IMR-90 (cell line): ENCODE data around the gene TPM2. TPM values are rescaled to one million over a fixed set of nuclear protein-coding genes. Genes with fewer than 3 reads are reported as not detected.
A peak's percentile ranks its signal among the peaks of the same experiment; 100 is the strongest.

ENCODE experiments used
- ATAC-seq: fragments of 200-7000 bp; cut with Tn5 transposase; 2 replicates; pipeline ENCODE4 v1.9.1; 2020; ENCODE audit warnings: low read depth, mild to moderate bottlenecking, moderate library complexity
- BruUV-seq: library from RNA; stranded (reverse); fragments of 400-500 nt; replicated peaks from 2 replicates; lab custom pipeline; 2021; lab: Mats Ljungman, UMichigan
- CTCF ChIA-PET: fragments of 300-600 bp; formaldehyde crosslinking; extraction: SDS; loops from one replicate; lab custom pipeline; 2021; ENCODE audit warnings: antibody characterized with exemption; lab: Yijun Ruan, JAX
- POLR2A ChIA-PET: fragments of 300-600 bp; sonication (Branson Sonifier 250); formaldehyde crosslinking; loops from one replicate; lab custom pipeline; 2022; ENCODE audit warnings: antibody characterized with exemption; ENCODE audit not compliant: unreplicated experiment; lab: Charles Lee
- DNase-seq: peaks from one replicate; pipeline ENCODE4 v3.0.0; 2013
- H2AFZ ChIP-seq: replicated peaks from 2 replicates; pipeline ENCODE3; 2013; ENCODE audit warnings: low read length, mild to moderate bottlenecking; ENCODE audit not compliant: poor library complexity
- H2AK5ac ChIP-seq: 2 replicates; pipeline ENCODE4 v1.6.1; 2013; ENCODE audit warnings: low read depth, low read length, inconsistent platforms
- H2AK9ac ChIP-seq: replicated peaks from 2 replicates; pipeline ENCODE3; 2013; ENCODE audit warnings: mild to moderate bottlenecking, low read depth, low read length, moderate library complexity; ENCODE audit not compliant: poor library complexity
- H2BK120ac ChIP-seq: 2 replicates; pipeline ENCODE4 v1.6.1; 2013; ENCODE audit warnings: low read depth, low read length, inconsistent platforms
- H2BK15ac ChIP-seq: 3 replicates; pipeline ENCODE4 v1.6.1; 2013; ENCODE audit warnings: low read depth, low read length, inconsistent platforms
- H2BK20ac ChIP-seq: 2 replicates; pipeline ENCODE4 v1.6.1; 2013; ENCODE audit warnings: low read depth, mild to moderate bottlenecking, inconsistent platforms, low read length, moderate library complexity
- H2BK5ac ChIP-seq: 2 replicates; pipeline ENCODE4 v1.6.1; 2013; ENCODE audit warnings: mild to moderate bottlenecking, low read depth, low read length, inconsistent platforms; ENCODE audit not compliant: poor library complexity, severe bottlenecking
- H3K14ac ChIP-seq: replicated peaks from 2 replicates; pipeline ENCODE4 v1.6.1; 2013; ENCODE audit warnings: low read depth, low read length, inconsistent platforms
- H3K18ac ChIP-seq: 2 replicates; pipeline ENCODE4 v1.6.1; 2013; ENCODE audit warnings: low read depth, low read length, control low read depth
- H3K23ac ChIP-seq: 2 replicates; pipeline ENCODE4 v1.6.1; 2013; ENCODE audit warnings: low read depth, low read length, inconsistent platforms
- H3K27ac ChIP-seq: 2 replicates; pipeline ENCODE4 v1.5.1; 2013; ENCODE audit warnings: mild to moderate bottlenecking, control low read depth, low read length; ENCODE audit not compliant: insufficient read depth
- H3K27me3 ChIP-seq: 2 replicates; pipeline ENCODE4 v1.6.1; 2013; ENCODE audit warnings: low read length; ENCODE audit not compliant: control insufficient read depth, insufficient read depth
- H3K36me3 ChIP-seq: 2 replicates; pipeline ENCODE4 v1.6.1; 2013; ENCODE audit warnings: low read length, mixed read lengths; ENCODE audit not compliant: control insufficient read depth, insufficient read depth
- H3K4ac ChIP-seq: 2 replicates; pipeline ENCODE4 v1.6.1; 2013; ENCODE audit warnings: low read depth, low read length, inconsistent platforms
- H3K4me1 ChIP-seq: 2 replicates; pipeline ENCODE4 v1.6.1; 2013; ENCODE audit warnings: low read length, mixed read lengths; ENCODE audit not compliant: control insufficient read depth, insufficient read depth
- H3K4me2 ChIP-seq: 2 replicates; pipeline ENCODE4 v1.6.1; 2013; ENCODE audit warnings: low read depth, mild to moderate bottlenecking, control low read depth, low read length, moderate library complexity
- H3K4me3 ChIP-seq: 2 replicates; pipeline ENCODE4 v1.5.1; 2013; ENCODE audit warnings: low read depth, mild to moderate bottlenecking, control low read depth, low read length, moderate library complexity; ENCODE audit not compliant: insufficient read depth
- H3K56ac ChIP-seq: 2 replicates; pipeline ENCODE4 v1.6.1; 2013; ENCODE audit warnings: low read length, inconsistent platforms; ENCODE audit not compliant: insufficient read depth; ENCODE audit errors: extremely low read depth
- H3K79me1 ChIP-seq, 2 experiments: 2 replicates each; pipeline ENCODE4 v1.6.1; 2013; ENCODE audit warnings: low read length in 2 of 2, inconsistent platforms in 1 of 2, low read depth in 1 of 2
- H3K9ac ChIP-seq: 2 replicates; pipeline ENCODE4 v1.6.1; 2013; ENCODE audit warnings: low read depth, low read length, control low read depth
- H3K9me1 ChIP-seq: 2 replicates; pipeline ENCODE4 v1.6.1; 2013; ENCODE audit warnings: low read length, inconsistent platforms; ENCODE audit not compliant: insufficient read depth
- H3K9me3 ChIP-seq: 2 replicates; pipeline ENCODE4 v1.6.1; 2013; ENCODE audit warnings: low read length; ENCODE audit not compliant: control insufficient read depth, insufficient read depth
- H4K20me1 ChIP-seq: 2 replicates; pipeline ENCODE4 v1.6.1; 2013; ENCODE audit warnings: low read length, inconsistent platforms; ENCODE audit not compliant: insufficient read depth
- H4K5ac ChIP-seq: 2 replicates; pipeline ENCODE4 v1.6.1; 2013; ENCODE audit warnings: mild to moderate bottlenecking, low read depth, low read length, control low read depth
- H4K8ac ChIP-seq, 2 experiments: 2 replicates each; pipeline ENCODE4 v1.6.1; 2013; ENCODE audit warnings: low read depth in 2 of 2, low read length in 2 of 2, control low read depth in 1 of 2, inconsistent platforms in 1 of 2
- H4K91ac ChIP-seq: 2 replicates; pipeline ENCODE4 v1.6.1; 2013; ENCODE audit warnings: low read depth, low read length, inconsistent platforms; ENCODE audit not compliant: insufficient read depth
- BHLHE40 ChIP-seq: fragments of 150-350 bp; IDR thresholded peaks from 2 replicates; pipeline ENCODE4 v1.6.1; 2016; ENCODE audit warnings: mild to moderate bottlenecking, low read depth, low read length
- CEBPB ChIP-seq: IDR thresholded peaks from 2 replicates; pipeline ENCODE4 v1.6.1; 2012; ENCODE audit warnings: low read depth, low read length, improper control_type of control experiment
- CHD1 ChIP-seq: IDR thresholded peaks from 2 replicates; pipeline ENCODE4 v1.6.1; 2012; ENCODE audit warnings: low read depth, low read length, improper control_type of control experiment
- CTCF ChIP-seq: conservative IDR thresholded peaks from 2 replicates; pipeline ENCODE4 v1.5.1; 2012; ENCODE audit warnings: mild to moderate bottlenecking, low read depth, low read length, improper control_type of control experiment
- MAFK ChIP-seq: IDR thresholded peaks from 2 replicates; pipeline ENCODE4 v1.6.1; 2012; ENCODE audit warnings: low read depth, low read length, improper control_type of control experiment
- MAZ ChIP-seq: IDR thresholded peaks from 2 replicates; pipeline ENCODE4 v1.6.1; 2012; ENCODE audit warnings: low read depth, mild to moderate bottlenecking, low read length, improper control_type of control experiment, moderate library complexity, borderline replicate concordance
- MXI1 ChIP-seq: IDR thresholded peaks from 2 replicates; pipeline ENCODE4 v1.6.1; 2012; ENCODE audit warnings: low read depth, mild to moderate bottlenecking, low read length, moderate library complexity, borderline replicate concordance
- RAD21 ChIP-seq: IDR thresholded peaks from 2 replicates; pipeline ENCODE4 v1.6.1; 2012; ENCODE audit warnings: low read length, improper control_type of control experiment
- RCOR1 ChIP-seq: IDR thresholded peaks from 2 replicates; pipeline ENCODE4 v1.6.1; 2012; ENCODE audit warnings: mild to moderate bottlenecking, low read length, improper control_type of control experiment; ENCODE audit not compliant: insufficient replicate concordance
- SMC3 ChIP-seq: fragments of 150-350 bp; IDR thresholded peaks from 2 replicates; pipeline ENCODE4 v1.6.1; 2016; ENCODE audit warnings: low read depth, mild to moderate bottlenecking, antibody characterized with exemption, low read length, moderate library complexity
- USF2 ChIP-seq: fragments of 150-350 bp; IDR thresholded peaks from 2 replicates; pipeline ENCODE4 v1.6.1; 2017; ENCODE audit warnings: mild to moderate bottlenecking, antibody characterized with exemption, low read length, low read depth
- WGBS, 2 experiments: methylation state at CpG; one replicate each; pipeline versions ENCODE4 v1.1.5 to v1.1.7; 2013; ENCODE audit warnings: missing lambda C conversion rate in 2 of 2; ENCODE audit not compliant: insufficient read length in 1 of 2; ENCODE audit errors: extremely low coverage in 2 of 2; 5-methylcytosine and 5-hydroxymethylcytosine counted together
- dilution Hi-C: fragments of 300-500 bp; cut with HindIII; formaldehyde crosslinking; loops from one replicate; pipeline ENCODE4 v1.14.3; 2018; ENCODE audit warnings: low sequenced_read_pairs; ENCODE audit not compliant: unreplicated experiment
- in situ Hi-C: fragments of 300-500 bp; cut with MboI; formaldehyde crosslinking; loops from 3 replicates; pipeline ENCODE4 v1.14.3; 2019; ENCODE audit warnings: low sequenced_read_pairs, inconsistent platforms, mixed read lengths
- intact Hi-C: fragments of 100-400 bp; cut with micrococcal nuclease; formaldehyde crosslinking; loops from 2 replicates; pipeline ENCODE4 v1.10.0; 2022
- polyA plus RNA-seq, 3 experiments: library from polyadenylated mRNA; depleted of rRNA; stranded (reverse); fragments of >200 nt; gene quantifications; 2 replicates each; pipeline ENCODE4 v1.2.3, GENCODE V29; 2012; ENCODE audit warnings: low replicate concordance in 1 of 3
- total RNA-seq: library from RNA; depleted of rRNA; stranded (reverse); fragments of >200 nt; gene quantifications from 2 replicates; pipeline ENCODE4 v1.2.3, GENCODE V29; 2012

The TPM2 gene
- total and polyA plus RNA-seq, 2 of the 4 experiments (the other 2 are of a cell fraction), result 960 to 2,500 TPM

- Histone ChIP-seq H3K14ac (peak overlapping the region; percentile 100), H2AFZ (no peak overlapping the region), H3K4me1 (peaks cover 25% of the 10 kb centered on the region), H2BK120ac (peak overlapping the region; percentile 98), H3K4me3 (peak overlapping the region; percentile 99), H3K4ac (peak overlapping the region; percentile 99), H3K79me1 (peaks cover 19 to 73% of the 10 kb centered on the region in 2 experiments), H3K23ac (peak overlapping the region; percentile 100), H2BK20ac (peak overlapping the region; percentile 66), H4K20me1 (peaks cover 33% of the 10 kb centered on the region), H3K27ac (peak overlapping the region; percentile 90), H3K9ac (peak overlapping the region; percentile 99), H3K18ac (peak overlapping the region; percentile 87), H4K8ac (peak overlapping the region; percentile 92 to 99), H2AK5ac (peak overlapping the region; percentile 100), H3K36me3 (peaks cover 11% of the 10 kb centered on the region), H2AK9ac (peak overlapping the region; percentile 94), H2BK15ac (peak overlapping the region; percentile 75; the same call in 2 of the 3 replicates), H3K9me1 (peaks cover 5% of the 10 kb centered on the region; the same call in 1 of the 2 replicates), H3K4me2 (peak overlapping the region; percentile 96), H4K91ac (peak overlapping the region; percentile 99), H3K9me3 (no peaks in the 10 kb centered on the region), H4K5ac (peak overlapping the region; percentile 68), H2BK5ac (peak overlapping the region; percentile 96), H3K27me3 (no peaks in the 10 kb centered on the region), H3K56ac (peak overlapping the region; percentile 99)
- intact Hi-C loops, result loop anchor here (2.0 kb wide), 1 partner anchor 39 kb away; no protein-coding TSS in a partner anchor
- dilution Hi-C loops, result no loop called here
- in situ Hi-C loops, result no loop called here
- ChIA-PET CTCF (interaction anchor here (0.6 to 1.0 kb wide), 3 partner anchors 45 to 134 kb away, joined by 3 read pairs; no protein-coding TSS in a partner anchor), POLR2A (interaction anchor here (0.5 to 2.8 kb wide), 6 partner anchors 12 to 1868 kb away, joined by 3 to 23 read pairs (median 4); partner anchors contain the start of gene TPM2)
- TF ChIP-seq BHLHE40 (no peak), RCOR1 (peak; percentile 46), SMC3 (peak; percentile 22; the same call in 1 of the 2 replicates), MAFK (peak; percentile 2; the same call in 1 of the 2 replicates), RAD21 (peak; percentile 35; the same call in 1 of the 2 replicates), CEBPB (no peak), CHD1 (no peak), MXI1 (no peak), USF2 (no peak), MAZ (peak; percentile 56; the same call in 1 of the 2 replicates), CTCF (peak; percentile 68)
- no TSS peak for BruUV-seq
- 0% methylated on average over 4 of the region's 6 CpGs; no CpG with 5 or more reads in 1 of the 2 experiments for WGBS, 2 experiments
- DNase-seq (peak; percentile 91), ATAC-seq (peak; percentile 21)
Observed at GRCh38 chr9:35729700-35730485, 40.2 kb upstream of the TPM2 start.
